ENCODE results near the gene NLRP6.

DNA sequence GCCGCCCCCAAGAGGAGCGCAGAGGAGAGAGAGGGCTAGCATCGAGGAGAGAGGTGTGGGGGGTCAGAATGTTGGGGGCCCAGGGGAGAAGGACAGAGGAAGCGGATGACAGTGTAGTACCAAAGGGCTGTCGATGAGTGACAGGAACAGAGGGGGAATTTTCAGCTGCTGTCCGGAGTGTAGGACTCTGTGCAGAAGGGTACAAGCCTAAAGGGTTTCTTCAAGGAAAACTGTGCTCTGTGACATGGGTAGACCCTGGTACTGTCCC is 5.3 kb upstream of the NLRP6 start:
- TF ChIP-seq, protein P1, sequence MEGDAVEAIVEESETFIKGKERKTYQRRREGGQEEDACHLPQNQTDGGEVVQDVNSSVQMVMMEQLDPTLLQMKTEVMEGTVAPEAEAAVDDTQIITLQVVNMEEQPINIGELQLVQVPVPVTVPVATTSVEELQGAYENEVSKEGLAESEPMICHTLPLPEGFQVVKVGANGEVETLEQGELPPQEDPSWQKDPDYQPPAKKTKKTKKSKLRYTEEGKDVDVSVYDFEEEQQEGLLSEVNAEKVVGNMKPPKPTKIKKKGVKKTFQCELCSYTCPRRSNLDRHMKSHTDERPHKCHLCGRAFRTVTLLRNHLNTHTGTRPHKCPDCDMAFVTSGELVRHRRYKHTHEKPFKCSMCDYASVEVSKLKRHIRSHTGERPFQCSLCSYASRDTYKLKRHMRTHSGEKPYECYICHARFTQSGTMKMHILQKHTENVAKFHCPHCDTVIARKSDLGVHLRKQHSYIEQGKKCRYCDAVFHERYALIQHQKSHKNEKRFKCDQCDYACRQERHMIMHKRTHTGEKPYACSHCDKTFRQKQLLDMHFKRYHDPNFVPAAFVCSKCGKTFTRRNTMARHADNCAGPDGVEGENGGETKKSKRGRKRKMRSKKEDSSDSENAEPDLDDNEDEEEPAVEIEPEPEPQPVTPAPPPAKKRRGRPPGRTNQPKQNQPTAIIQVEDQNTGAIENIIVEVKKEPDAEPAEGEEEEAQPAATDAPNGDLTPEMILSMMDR (IDR thresholded peaks at IDR 0.05): no peak
- TF ChIP-seq POLR2A (IDR thresholded peaks at IDR 0.05) (no peak), POLR2AphosphoS5 (IDR thresholded peaks at IDR 0.05) (no peak), EP300 (IDR thresholded peaks at IDR 0.05; ENCODE audit: low read depth) (no peak)

Data from transverse colon (tissue), 4 donors.